Testis (tissue), 2 donors: Measurements from ENCODE around the gene TMIGD3.

Experiments used
- POLR2A ChIP-seq: fragments of 450-650 bp; IDR thresholded peaks from one replicate; pipeline ENCODE4 v1.6.1; 2017; ENCODE audit warnings: antibody characterized with exemption, mild to moderate bottlenecking, moderate library complexity
- TF ChIP-seq, protein P1 (sequence below), 3 experiments: fragments of 450-650 bp in 2 of 3; fragments of 200-600 bp in 1 of 3; sonication (generic) in 1 of 3; IDR thresholded peaks; one replicate each; pipeline ENCODE4 v1.5.1; 2016 to 2019; ENCODE audit warnings: antibody characterized with exemption in 3 of 3, mild to moderate bottlenecking in 2 of 3, moderate library complexity in 1 of 3

DNA sequence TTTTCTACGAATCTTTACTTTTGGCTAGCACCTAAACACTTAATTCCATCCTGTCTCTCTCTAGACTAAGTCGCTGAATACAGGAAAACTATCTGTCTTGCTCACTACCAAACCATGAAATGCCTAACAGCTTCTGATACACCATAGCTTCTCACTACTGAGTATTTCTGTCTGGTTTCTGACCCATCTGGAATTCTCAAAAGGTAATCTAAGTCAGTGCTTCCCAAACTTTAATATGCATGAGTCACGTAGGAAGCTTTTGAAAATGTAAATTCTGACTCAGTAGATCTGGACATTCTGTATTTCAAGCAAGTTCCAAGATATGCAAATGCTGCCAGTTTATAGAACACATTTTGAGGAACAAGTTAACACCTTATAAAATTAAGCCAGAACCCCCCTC lies 66.7 kb downstream of the TMIGD3 start:
- TF ChIP-seq POLR2A, result no peak
- TF ChIP-seq, protein P1, sequence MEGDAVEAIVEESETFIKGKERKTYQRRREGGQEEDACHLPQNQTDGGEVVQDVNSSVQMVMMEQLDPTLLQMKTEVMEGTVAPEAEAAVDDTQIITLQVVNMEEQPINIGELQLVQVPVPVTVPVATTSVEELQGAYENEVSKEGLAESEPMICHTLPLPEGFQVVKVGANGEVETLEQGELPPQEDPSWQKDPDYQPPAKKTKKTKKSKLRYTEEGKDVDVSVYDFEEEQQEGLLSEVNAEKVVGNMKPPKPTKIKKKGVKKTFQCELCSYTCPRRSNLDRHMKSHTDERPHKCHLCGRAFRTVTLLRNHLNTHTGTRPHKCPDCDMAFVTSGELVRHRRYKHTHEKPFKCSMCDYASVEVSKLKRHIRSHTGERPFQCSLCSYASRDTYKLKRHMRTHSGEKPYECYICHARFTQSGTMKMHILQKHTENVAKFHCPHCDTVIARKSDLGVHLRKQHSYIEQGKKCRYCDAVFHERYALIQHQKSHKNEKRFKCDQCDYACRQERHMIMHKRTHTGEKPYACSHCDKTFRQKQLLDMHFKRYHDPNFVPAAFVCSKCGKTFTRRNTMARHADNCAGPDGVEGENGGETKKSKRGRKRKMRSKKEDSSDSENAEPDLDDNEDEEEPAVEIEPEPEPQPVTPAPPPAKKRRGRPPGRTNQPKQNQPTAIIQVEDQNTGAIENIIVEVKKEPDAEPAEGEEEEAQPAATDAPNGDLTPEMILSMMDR (IDR thresholded peaks at IDR 0.05), result no peak
